BLaER1 treated with 17β-estradiol and CSF1 and Interleukin-3, amounts not matched to agents 10 nM and 100 nM (cell line): ENCODE results near the gene IPPK.
"Not testable (repeated sequence)": the region's sequence is repeated elsewhere in the genome, so short reads cannot be mapped to it uniquely, and the experiment has no call there.

Source experiments
- H3K27ac ChIP-seq, 11 experiments: shearing (Covaris generic); formaldehyde crosslinking; 2 replicates each; pipeline ENCODE4 v1.8.1; 2022
- H3K27me3 ChIP-seq, 11 experiments: shearing (Covaris generic); formaldehyde crosslinking; 2 replicates each; pipeline ENCODE4 v1.8.1; 2022
- H3K36me3 ChIP-seq, 11 experiments: shearing (Covaris generic); formaldehyde crosslinking; 2 replicates each; pipeline ENCODE4 v1.8.1; 2022
- H3K4me1 ChIP-seq, 10 experiments: shearing (Covaris generic); formaldehyde crosslinking; 2 replicates each; pipeline ENCODE4 v1.8.1; 2022
- H3K4me2 ChIP-seq, 11 experiments: shearing (Covaris generic); formaldehyde crosslinking; 2 replicates each; pipeline ENCODE4 v1.8.1; 2022
- H3K4me3 ChIP-seq, 10 experiments: shearing (Covaris generic); formaldehyde crosslinking; 2 replicates each; pipeline ENCODE4 v1.8.1; 2022
- H3K9ac ChIP-seq, 11 experiments: shearing (Covaris generic); formaldehyde crosslinking; 2 replicates each; pipeline ENCODE4 v1.8.1; 2022
- H3K9me3 ChIP-seq, 11 experiments: shearing (Covaris generic); formaldehyde crosslinking; replicated peaks in 1 of 11; 2 replicates each; pipeline ENCODE4 v1.8.1; 2022
- H4K20me1 ChIP-seq, 11 experiments: shearing (Covaris generic); formaldehyde crosslinking; 2 replicates each; pipeline ENCODE4 v1.8.1; 2022
- Cebpa-rat ChIP-seq, 11 experiments: shearing (Covaris generic); IDR thresholded peaks; 2 replicates each; pipeline ENCODE4 v1.8.1; 2022

Gene IPPK

DNA sequence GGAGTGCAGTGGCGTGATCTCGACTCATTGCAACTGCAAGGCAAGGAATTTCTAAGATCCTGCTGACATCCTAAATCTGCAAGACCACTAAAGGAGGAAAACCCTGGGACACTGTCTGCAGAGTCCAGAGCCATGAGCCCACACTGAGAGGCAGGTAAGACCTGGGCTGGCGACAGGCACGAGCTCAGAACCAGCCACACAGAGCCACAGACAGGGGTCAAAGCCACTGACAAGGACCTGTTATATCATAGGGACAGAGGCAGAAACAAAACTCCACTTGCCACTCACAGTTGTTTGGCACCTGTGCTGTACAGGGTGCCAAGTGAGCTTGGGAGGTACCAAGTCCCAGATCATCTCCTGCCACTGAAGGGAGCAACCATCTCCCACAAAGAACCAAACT lies 34.2 kb downstream of the IPPK start:
- H3K4me2 ChIP-seq, result no peak overlapping the region
- H4K20me1 ChIP-seq, result peaks cover 0 to 65% (median 6%) of the 10 kb centered on the region in 11 experiments; a peak in 11 of 22 replicates
- H3K9ac ChIP-seq, result no peak overlapping the region
- H3K4me1 ChIP-seq, result peaks cover 0 to 31% (median 22%) of the 10 kb centered on the region in 10 experiments; a peak in 15 of 20 replicates
- no peak overlapping the region for H3K4me3 ChIP-seq
- no peaks in the 10 kb centered on the region for H3K9me3 ChIP-seq
- no peaks in the 10 kb centered on the region for H3K27me3 ChIP-seq
- H3K36me3 ChIP-seq, result peaks cover 96 to 100% (median 98%) of the 10 kb centered on the region in 11 experiments
- H3K27ac ChIP-seq, result no peak overlapping the region
- no peak for TF ChIP-seq Cebpa-rat (IDR thresholded peaks at IDR 0.05)

DNA sequence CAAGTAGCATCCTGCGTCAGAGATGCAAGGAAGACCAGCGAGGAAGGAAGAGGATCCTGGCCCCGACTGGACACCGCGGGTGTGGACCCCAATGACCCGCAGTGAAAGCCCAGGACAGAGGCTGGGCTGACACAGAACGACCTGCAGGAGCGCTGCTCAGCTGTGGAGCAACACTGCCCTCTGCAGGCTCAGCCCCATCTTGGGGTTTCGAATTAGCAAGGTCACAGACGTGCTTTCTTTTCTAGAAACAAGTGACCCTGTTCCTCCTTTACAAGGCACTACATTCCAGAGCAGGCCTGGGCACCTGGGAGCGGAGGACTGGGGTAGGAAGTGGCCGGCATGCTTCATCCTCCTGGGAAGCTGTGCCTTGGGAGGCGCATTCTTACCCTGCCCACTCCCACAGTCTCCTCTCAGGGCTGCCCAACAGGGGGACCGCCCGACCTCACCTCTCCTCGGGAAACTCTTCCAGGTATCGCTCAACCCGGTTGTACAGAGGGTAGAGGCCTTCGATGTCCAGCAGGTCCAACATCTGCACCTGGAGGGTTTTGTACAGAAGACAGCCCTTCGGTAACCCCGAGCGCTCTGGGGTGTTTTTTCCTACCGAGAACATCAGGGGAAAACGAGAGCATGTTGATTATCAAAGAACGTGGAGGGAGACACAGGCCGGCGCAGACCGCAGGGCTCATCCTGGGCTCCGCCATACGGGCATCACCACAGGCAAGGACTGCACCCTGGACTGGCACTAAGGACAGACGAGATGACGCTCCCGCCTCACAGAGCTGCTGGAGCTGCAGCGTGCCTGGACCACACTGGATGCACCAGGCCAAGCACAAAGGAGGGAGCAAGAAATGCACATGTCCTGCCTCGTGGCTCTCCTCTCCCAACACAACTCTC lies 35.0 kb downstream of the IPPK start:
- peaks cover 0 to 59% (median 6%) of the 10 kb centered on the region in 11 experiments; a peak in 11 of 22 replicates for H4K20me1 ChIP-seq
- H3K4me2 ChIP-seq, result no peak overlapping the region
- H3K9me3 ChIP-seq, result peaks cover under 1 to 8% (median 4%) of the 10 kb centered on the region in 11 experiments; a peak in 19 of 22 replicates
- H3K27me3 ChIP-seq, result no peaks in the 10 kb centered on the region
- no peak overlapping the region for H3K27ac ChIP-seq
- H3K4me1 ChIP-seq, result peaks cover 0 to 31% (median 22%) of the 10 kb centered on the region in 10 experiments; a peak in 15 of 20 replicates
- peaks cover 98 to 100% (median 99%) of the 10 kb centered on the region in 11 experiments for H3K36me3 ChIP-seq
- no peak for TF ChIP-seq Cebpa-rat (IDR thresholded peaks at IDR 0.05)
- H3K4me3 ChIP-seq, result no peak overlapping the region
- H3K9ac ChIP-seq, result no peak overlapping the region

DNA sequence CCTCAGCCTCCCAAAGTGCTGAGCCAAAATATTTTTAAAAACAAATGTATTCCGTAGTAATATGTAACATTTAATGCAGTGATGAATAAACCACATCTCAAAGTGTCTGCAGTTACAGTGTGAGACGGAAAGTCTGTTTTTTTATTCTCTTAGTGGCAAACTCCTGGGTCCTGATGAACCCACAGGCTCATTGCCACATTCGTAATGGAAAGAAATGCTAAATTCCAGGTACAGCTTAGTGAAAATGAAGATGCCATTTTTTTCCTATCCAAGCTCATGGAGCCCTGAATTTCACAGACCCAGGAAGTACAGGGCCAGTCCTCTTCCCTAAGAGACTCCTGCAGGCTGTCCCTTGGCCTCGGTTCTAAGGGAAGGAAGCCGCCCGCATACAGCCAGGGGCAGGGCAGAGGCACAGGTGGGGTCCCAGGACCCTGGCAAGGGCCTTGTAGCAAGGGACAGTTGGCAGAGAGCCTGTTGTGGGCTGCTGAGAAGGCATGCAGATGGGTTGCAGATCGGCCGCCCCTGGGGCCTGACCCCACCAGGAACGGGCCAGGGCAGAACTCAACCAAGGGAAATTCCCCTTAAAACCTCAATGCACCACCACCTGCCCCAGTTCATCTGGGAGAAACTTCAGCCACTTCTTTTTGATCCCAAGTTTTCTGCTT lies 36.2 kb downstream of the IPPK start:
- peaks cover 98 to 100% (median 99%) of the 10 kb centered on the region in 11 experiments for H3K36me3 ChIP-seq

DNA sequence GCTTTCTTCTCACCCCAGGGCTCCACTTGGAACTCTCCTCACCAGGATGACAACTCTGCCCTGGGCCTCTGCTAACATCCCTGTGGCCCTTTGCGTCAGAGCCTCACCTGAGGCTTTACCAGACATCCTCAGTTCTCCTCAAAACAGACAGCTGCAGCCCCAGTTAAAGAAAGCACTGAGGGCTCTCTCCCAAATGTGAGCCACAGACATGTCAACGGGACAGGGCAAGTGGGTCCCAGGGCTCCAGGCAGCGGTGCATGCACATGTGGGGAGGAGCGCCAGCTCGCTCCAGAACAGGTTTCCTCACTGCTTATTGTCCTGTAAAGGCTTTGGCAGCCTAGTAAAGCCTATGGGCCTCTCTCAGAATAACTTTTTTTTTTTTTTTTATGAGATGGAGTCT lies 37.3 kb downstream of the IPPK start:
- H3K9me3 ChIP-seq, result peaks cover 18 to 31% (median 24%) of the 10 kb centered on the region in 11 experiments
- H4K20me1 ChIP-seq, result peaks cover 0 to 36% (median 6%) of the 10 kb centered on the region in 11 experiments; a peak in 10 of 22 replicates
- H3K4me1 ChIP-seq, result peaks cover 0 to 31% (median 22%) of the 10 kb centered on the region in 10 experiments; a peak in 16 of 20 replicates
- H3K27me3 ChIP-seq, result no peaks in the 10 kb centered on the region
- TF ChIP-seq Cebpa-rat (IDR thresholded peaks at IDR 0.05), result no peak
- H3K36me3 ChIP-seq, result peaks cover 98 to 100% (median 99%) of the 10 kb centered on the region in 11 experiments
- H3K4me3 ChIP-seq, result no peak overlapping the region
- peak overlapping the region in 4 of 11 experiments; percentile 48 to 61 (median 54); a peak in 7 of 22 replicates for H3K27ac ChIP-seq
- H3K4me2 ChIP-seq, result peak overlapping the region in 8 of 11 experiments; percentile 2 to 55 (median 40); a peak in 11 of 22 replicates
- H3K9ac ChIP-seq, result peak overlapping the region in 3 of 11 experiments; percentile 4 to 54 (median 24); a peak in 3 of 22 replicates

More for the DNA sequence above, 36.2 kb downstream of the IPPK start:
- TF ChIP-seq Cebpa-rat (IDR thresholded peaks at IDR 0.05), result no peak
- Histone ChIP-seq H3K4me1 (peaks cover 0 to 31% (median 22%) of the 10 kb centered on the region in 10 experiments; a peak in 15 of 20 replicates), H3K27me3 (no peaks in the 10 kb centered on the region), H3K9me3 (peaks cover 9 to 20% (median 13%) of the 10 kb centered on the region in 11 experiments; a peak in 21 of 22 replicates), H3K4me3 (no peak overlapping the region), H3K27ac (peak overlapping the region in 5 of 11 experiments; percentile 11 to 61 (median 40); a peak in 6 of 22 replicates), H3K4me2 (peak overlapping the region in 1 of 11 experiments; percentile 55; a peak in 2 of 22 replicates), H4K20me1 (peaks cover 0 to 47% (median 6%) of the 10 kb centered on the region in 11 experiments; a peak in 11 of 22 replicates), H3K9ac (peak overlapping the region in 6 of 11 experiments; percentile 1 to 16 (median 4); a peak in 3 of 22 replicates)

DNA sequence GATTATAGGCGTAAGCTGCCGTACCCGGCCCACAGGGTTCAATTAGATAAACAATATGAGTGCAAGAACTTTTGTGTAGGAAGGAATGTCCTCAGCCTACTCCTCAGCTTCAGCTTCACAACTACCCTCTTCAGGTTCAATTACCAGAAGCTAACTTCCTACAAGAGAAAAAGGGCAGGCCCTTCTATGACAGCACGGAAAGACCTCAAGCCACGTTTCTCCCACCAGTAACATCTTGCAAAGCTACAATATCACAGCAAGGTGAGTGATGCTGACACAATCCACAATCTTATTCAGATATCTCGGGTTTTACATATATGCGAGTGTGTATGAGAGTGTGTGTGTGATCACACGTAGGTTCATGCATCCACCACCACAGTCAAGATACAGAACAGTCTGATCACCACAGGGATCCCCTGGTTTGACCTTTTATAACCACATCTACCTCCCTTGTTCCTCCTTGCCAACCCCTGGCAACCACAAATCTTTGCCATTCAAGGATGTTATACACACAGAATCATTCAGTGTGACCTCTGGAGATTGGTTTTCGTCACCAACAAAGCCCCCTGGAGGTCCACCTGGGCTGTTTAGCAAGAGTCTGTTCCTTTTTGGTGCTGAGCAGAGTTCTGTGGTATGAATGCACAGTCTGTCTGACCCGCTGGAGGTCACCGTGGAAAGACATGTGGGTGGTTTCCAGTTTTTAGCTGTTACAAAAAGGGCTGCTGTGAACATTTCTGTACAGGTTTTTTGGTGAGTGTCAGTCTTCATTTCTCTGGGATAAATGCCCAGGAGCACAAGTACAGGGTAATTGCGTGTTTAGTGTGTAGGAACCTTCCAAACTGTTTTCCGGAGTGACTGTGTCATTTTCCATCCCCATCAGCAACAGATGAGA lies 38.2 kb downstream of the IPPK start:
- Histone ChIP-seq H3K4me1 (peaks cover 4 to 33% (median 22%) of the 10 kb centered on the region in 10 experiments; a peak in 17 of 20 replicates), H3K27ac (peak overlapping the region in 4 of 11 experiments; percentile 48 to 61 (median 54); a peak in 6 of 22 replicates), H4K20me1 (peaks cover 0 to 31% (median 6%) of the 10 kb centered on the region in 11 experiments; a peak in 10 of 22 replicates), H3K27me3 (no peaks in the 10 kb centered on the region), H3K4me2 (peak overlapping the region in 8 of 11 experiments; percentile 6 to 55 (median 32); a peak in 10 of 22 replicates), H3K9ac (peak overlapping the region in 2 of 11 experiments; percentile 24 to 54; a peak in 3 of 22 replicates), H3K36me3 (peaks cover 92 to 100% (median 97%) of the 10 kb centered on the region in 11 experiments), H3K4me3 (no peak overlapping the region), H3K9me3 (peaks cover 18 to 35% (median 27%) of the 10 kb centered on the region in 11 experiments)
- TF ChIP-seq Cebpa-rat (IDR thresholded peaks at IDR 0.05), result no peak

DNA sequence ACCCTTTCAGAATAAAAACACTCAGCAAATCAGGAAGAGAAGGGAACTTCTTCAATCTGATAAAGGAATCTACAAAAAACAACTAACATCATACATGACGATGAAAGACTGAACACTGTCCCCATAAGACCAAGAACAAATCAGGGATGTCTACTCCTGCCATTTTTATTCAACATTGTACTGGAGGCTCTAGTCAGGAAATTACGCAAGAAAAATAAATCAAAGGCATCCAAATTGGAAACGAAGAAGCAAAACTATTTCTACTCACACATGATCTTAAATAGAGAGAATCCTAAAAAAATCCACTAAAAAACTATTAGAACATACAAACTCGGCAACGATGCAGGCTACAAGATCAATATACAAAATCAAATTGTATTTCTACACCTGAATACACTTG lies 42.3 kb downstream of the IPPK start:
- Histone ChIP-seq H3K4me3 (no peak overlapping the region), H3K36me3 (peaks cover 83 to 100% (median 92%) of the 10 kb centered on the region in 11 experiments), H4K20me1 (no peaks in the 10 kb centered on the region), H3K9ac (no peak overlapping the region), H3K27me3 (no peaks in the 10 kb centered on the region), H3K4me2 (no peak overlapping the region; a peak in 1 of 22 replicates), H3K9me3 (peaks cover 22 to 38% (median 33%) of the 10 kb centered on the region in 11 experiments), H3K4me1 (peaks cover 6 to 19% (median 13%) of the 10 kb centered on the region in 10 experiments; a peak in 16 of 20 replicates), H3K27ac (no peak overlapping the region)
- no peak; a peak in 1 of 22 replicates for TF ChIP-seq Cebpa-rat (IDR thresholded peaks at IDR 0.05)

DNA sequence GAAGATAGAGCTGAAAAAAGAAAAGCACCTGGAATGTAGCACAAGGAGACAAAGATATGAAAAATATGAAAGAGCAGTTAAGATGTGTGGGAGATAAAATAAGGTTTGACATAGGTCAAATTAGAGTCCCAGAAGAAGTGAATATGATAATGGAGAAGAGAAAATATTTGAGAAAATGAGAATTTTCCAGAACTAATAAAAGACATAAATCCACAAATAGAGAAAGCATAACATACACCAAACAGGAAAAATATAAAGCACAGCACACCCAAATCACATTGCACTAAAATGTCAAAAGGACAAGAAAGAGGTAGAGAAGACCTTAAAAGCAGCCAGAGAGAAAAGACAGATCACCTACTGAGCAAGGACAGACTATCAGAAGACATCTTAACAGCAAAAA lies 43.4 kb downstream of the IPPK start:
- no peaks in the 10 kb centered on the region for H4K20me1 ChIP-seq
- no peak for TF ChIP-seq Cebpa-rat (IDR thresholded peaks at IDR 0.05)
- no peak overlapping the region for H3K4me2 ChIP-seq
- peaks cover 71 to 98% (median 85%) of the 10 kb centered on the region in 11 experiments for H3K36me3 ChIP-seq
- H3K4me3 ChIP-seq, result no peak overlapping the region
- H3K9me3 ChIP-seq, result peaks cover 22 to 38% (median 33%) of the 10 kb centered on the region in 11 experiments
- H3K4me1 ChIP-seq, result peaks cover 0 to 14% (median 2%) of the 10 kb centered on the region in 10 experiments; a peak in 12 of 20 replicates
- H3K27ac ChIP-seq, result no peak overlapping the region
- H3K9ac ChIP-seq, result no peak overlapping the region
- no peaks in the 10 kb centered on the region for H3K27me3 ChIP-seq

DNA sequence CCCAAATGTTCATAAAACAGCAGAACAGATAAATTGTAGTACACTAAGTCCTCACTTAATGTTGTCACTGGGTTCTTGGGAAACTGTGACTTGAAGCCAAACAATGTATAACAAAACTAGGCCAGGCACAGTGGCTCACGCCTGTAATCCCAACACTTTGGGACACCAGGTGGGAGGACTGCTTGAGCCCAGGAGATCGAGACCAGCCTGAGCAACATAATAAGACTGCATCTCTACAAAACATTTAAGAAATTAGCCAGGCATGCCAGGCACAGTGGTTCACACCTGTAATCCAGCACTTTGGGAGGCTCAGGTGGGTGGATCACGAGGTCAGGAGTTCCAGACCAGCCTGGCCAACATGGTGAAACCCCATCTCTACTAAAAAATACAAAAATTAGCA lies 46.0 kb downstream of the IPPK start:
- not testable (repeated sequence) for H3K4me3 ChIP-seq, H3K9ac ChIP-seq, H3K27me3 ChIP-seq, H3K27ac ChIP-seq, H4K20me1 ChIP-seq, H3K4me2 ChIP-seq
- peaks cover 0 to 14% (median 0%) of the 10 kb centered on the region in 10 experiments; a peak in 4 of 20 replicates for H3K4me1 ChIP-seq
- peaks cover 67 to 95% (median 82%) of the 10 kb centered on the region in 11 experiments for H3K36me3 ChIP-seq
- peaks cover 11 to 26% (median 19%) of the 10 kb centered on the region in 11 experiments; a peak in 20 of 22 replicates for H3K9me3 ChIP-seq
